K562 (cell line): ENCODE data around the gene DRAXIN. TPM values are rescaled to one million over a fixed set of nuclear protein-coding genes. Genes with fewer than 3 reads are reported as not detected.

ENCODE experiments used
- FOXA1 ChIP-seq: fragments of 450-650 bp; IDR thresholded peaks from 2 replicates; pipeline ENCODE4 v1.6.1; 2016; ENCODE audit warnings: mild to moderate bottlenecking, borderline replicate concordance
- OTX1 ChIP-seq: fragments of 450-650 bp; formaldehyde crosslinking; IDR thresholded peaks from 2 replicates; pipeline ENCODE4 v1.4.0; 2022; ENCODE audit warnings: mild to moderate bottlenecking
- SMC3 ChIP-seq: conservative IDR thresholded peaks from 2 replicates; pipeline ENCODE4 v1.6.1; 2011; ENCODE audit warnings: low read depth, low read length, improper control_type of control experiment; ENCODE audit not compliant: insufficient read depth
- TBL1XR1 ChIP-seq, 2 experiments: IDR thresholded peaks; 2 replicates each; pipeline ENCODE4 v1.6.1; 2012; ENCODE audit warnings: improper control_type of control experiment in 2 of 2, low read length in 2 of 2, mild to moderate bottlenecking in 1 of 2
- ZFP1 ChIP-seq: fragments of 450-650 bp; formaldehyde crosslinking; IDR thresholded peaks from 2 replicates; pipeline ENCODE4 v1.4.0; 2020; ENCODE audit warnings: mild to moderate bottlenecking, mixed read lengths
- ZNF668 ChIP-seq: fragments of 250-450 bp; sonication (Bioruptor Pico); IDR thresholded peaks from 2 replicates; pipeline ENCODE4 v1.8.0; 2022; ENCODE audit warnings: mild to moderate bottlenecking, inconsistent platforms
- ZNF766 ChIP-seq: fragments of 200-800 bp; sonication (Bioruptor generic); conservative IDR thresholded peaks from 2 replicates; pipeline ENCODE4 v1.6.1; 2016; ENCODE audit warnings: missing genetic modification characterization, missing compliant biosample characterization
- polyA plus RNA-seq, 8 experiments: library from polyadenylated mRNA; depleted of rRNA in 4 of 8; stranded (reverse) in 5 of 8; unstranded in 3 of 8; fragments of >200 nt; fragmentation: Nextera tagmentation in 2 of 8; fragmentation: Illumina TruSeq in 1 of 8; extraction: Ambion mirVana in 2 of 8; extraction: Trizol in 1 of 8; gene quantifications; 2 replicates each; pipeline versions ENCODE4 v1.2.1 to v1.2.3, GENCODE V29; 2011 to 2014; ENCODE audit warnings: inconsistent platforms in 1 of 8, missing spikeins in 1 of 8
- total RNA-seq, 7 experiments: library from RNA; depleted of rRNA in 6 of 7; stranded (reverse); fragments of >200 nt in 6 of 7; fragmentation: Illumina TruSeq in 2 of 7; extraction: Trizol in 2 of 7; gene quantifications; 2 replicates each; pipeline versions ENCODE4 v1.2.1 to v1.2.3, GENCODE V29; 2011 to 2021; ENCODE audit warnings: low replicate concordance in 1 of 7
- TF ChIP-seq, protein P1 (sequence below): sonication (generic); formaldehyde crosslinking; IDR thresholded peaks from 2 replicates; pipeline ENCODE4 v1.8.1; 2023; ENCODE audit warnings: missing genetic modification reagents, mild to moderate bottlenecking, borderline replicate concordance
- TF ChIP-seq, protein P2 (sequence below): sonication (generic); formaldehyde crosslinking; IDR thresholded peaks from 2 replicates; pipeline ENCODE4 v1.8.1; 2022; ENCODE audit warnings: missing genetic modification reagents
- TF ChIP-seq, protein P3 (sequence below), 2 experiments: IDR thresholded peaks in 1 of 2; conservative IDR thresholded peaks in 1 of 2; 2 replicates each; pipeline ENCODE4 v1.6.1; 2016; ENCODE audit warnings: low read depth in 2 of 2, mild to moderate bottlenecking in 1 of 2, missing compliant biosample characterization in 1 of 2, missing genetic modification characterization in 1 of 2, moderate library complexity in 1 of 2
- TF ChIP-seq, protein P4 (sequence below): fragments of 450-650 bp; formaldehyde crosslinking; IDR thresholded peaks from 2 replicates; pipeline ENCODE4 v1.4.0; 2022; ENCODE audit warnings: missing genetic modification characterization
- TF ChIP-seq, protein P5 (sequence below): fragments of 250-450 bp; sonication (Bioruptor Pico); IDR thresholded peaks from 2 replicates; pipeline ENCODE4 v1.6.1; 2021; ENCODE audit warnings: mild to moderate bottlenecking

The DRAXIN gene
- total and polyA plus RNA-seq, 9 of the 15 experiments (the other 6 are each of a cell fraction or from before 2014, with no cell fraction given) = 0.01 to 0.04 (median 0.01) TPM; not detected in 6

DNA sequence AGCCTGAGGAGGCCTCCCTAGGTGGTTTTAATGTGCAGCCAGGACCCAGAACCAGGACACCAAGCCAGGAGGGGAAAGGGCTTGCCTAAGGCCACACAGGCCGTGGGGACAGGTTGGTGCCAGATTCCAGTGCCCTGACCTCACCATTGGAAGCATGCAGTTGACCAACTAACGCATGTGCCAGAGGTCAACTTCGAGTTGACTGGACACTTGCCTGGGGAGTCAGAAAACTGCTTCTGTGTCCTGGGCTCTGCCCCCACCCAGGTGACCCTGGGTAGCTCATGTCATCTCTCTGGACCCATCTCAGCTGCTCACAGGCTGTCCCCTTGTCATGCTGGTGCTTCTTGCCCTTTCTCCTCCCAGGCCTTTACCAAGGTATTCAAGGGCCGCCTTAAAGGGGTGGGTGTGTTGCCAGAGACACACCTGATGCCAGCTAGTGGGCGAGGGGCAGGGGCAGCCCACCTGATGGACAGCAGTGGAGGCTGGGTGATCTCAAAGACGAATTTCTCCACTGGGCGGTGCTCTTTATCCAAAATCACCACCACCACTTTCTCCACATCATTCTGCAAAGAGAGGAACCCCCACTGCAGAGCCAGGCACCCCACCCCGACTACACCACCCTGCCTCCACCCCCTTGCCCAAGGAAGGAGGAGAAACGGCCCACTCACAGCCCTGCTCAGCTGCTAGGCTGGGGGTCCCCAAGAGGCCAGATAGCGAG, 15.0 kb upstream of the DRAXIN start (continued):
- TF ChIP-seq, protein P1, sequence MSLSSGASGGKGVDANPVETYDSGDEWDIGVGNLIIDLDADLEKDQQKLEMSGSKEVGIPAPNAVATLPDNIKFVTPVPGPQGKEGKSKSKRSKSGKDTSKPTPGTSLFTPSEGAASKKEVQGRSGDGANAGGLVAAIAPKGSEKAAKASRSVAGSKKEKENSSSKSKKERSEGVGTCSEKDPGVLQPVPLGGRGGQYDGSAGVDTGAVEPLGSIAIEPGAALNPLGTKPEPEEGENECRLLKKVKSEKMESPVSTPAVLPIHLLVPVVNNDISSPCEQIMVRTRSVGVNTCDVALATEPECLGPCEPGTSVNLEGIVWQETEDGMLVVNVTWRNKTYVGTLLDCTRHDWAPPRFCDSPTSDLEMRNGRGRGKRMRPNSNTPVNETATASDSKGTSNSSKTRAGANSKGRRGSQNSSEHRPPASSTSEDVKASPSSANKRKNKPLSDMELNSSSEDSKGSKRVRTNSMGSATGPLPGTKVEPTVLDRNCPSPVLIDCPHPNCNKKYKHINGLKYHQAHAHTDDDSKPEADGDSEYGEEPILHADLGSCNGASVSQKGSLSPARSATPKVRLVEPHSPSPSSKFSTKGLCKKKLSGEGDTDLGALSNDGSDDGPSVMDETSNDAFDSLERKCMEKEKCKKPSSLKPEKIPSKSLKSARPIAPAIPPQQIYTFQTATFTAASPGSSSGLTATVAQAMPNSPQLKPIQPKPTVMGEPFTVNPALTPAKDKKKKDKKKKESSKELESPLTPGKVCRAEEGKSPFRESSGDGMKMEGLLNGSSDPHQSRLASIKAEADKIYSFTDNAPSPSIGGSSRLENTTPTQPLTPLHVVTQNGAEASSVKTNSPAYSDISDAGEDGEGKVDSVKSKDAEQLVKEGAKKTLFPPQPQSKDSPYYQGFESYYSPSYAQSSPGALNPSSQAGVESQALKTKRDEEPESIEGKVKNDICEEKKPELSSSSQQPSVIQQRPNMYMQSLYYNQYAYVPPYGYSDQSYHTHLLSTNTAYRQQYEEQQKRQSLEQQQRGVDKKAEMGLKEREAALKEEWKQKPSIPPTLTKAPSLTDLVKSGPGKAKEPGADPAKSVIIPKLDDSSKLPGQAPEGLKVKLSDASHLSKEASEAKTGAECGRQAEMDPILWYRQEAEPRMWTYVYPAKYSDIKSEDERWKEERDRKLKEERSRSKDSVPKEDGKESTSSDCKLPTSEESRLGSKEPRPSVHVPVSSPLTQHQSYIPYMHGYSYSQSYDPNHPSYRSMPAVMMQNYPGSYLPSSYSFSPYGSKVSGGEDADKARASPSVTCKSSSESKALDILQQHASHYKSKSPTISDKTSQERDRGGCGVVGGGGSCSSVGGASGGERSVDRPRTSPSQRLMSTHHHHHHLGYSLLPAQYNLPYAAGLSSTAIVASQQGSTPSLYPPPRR (CRISPR knock-in tag) = no peak
- TF ChIP-seq, protein P2, sequence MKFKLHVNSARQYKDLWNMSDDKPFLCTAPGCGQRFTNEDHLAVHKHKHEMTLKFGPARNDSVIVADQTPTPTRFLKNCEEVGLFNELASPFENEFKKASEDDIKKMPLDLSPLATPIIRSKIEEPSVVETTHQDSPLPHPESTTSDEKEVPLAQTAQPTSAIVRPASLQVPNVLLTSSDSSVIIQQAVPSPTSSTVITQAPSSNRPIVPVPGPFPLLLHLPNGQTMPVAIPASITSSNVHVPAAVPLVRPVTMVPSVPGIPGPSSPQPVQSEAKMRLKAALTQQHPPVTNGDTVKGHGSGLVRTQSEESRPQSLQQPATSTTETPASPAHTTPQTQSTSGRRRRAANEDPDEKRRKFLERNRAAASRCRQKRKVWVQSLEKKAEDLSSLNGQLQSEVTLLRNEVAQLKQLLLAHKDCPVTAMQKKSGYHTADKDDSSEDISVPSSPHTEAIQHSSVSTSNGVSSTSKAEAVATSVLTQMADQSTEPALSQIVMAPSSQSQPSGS = no peak
- TF ChIP-seq ZFP1 (CRISPR knock-in tag) (no peak), FOXA1 (no peak), OTX1 (CRISPR knock-in tag) (no peak), SMC3 (0 out of 2 replicates have a peak, but pooled peaks have one; percentile 12), ZNF668 (CRISPR knock-in tag) (no peak), ZNF766 (no peak), TBL1XR1 (IDR thresholded peaks at IDR 0.05; ENCODE audit: low read length in 2 of 2) (no peak)
- TF ChIP-seq, protein P3, sequence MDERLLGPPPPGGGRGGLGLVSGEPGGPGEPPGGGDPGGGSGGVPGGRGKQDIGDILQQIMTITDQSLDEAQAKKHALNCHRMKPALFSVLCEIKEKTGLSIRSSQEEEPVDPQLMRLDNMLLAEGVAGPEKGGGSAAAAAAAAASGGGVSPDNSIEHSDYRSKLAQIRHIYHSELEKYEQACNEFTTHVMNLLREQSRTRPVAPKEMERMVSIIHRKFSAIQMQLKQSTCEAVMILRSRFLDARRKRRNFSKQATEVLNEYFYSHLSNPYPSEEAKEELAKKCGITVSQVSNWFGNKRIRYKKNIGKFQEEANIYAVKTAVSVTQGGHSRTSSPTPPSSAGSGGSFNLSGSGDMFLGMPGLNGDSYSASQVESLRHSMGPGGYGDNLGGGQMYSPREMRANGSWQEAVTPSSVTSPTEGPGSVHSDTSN (CRISPR knock-in tag; IDR thresholded peaks at IDR 0.05; ENCODE audit: low read depth) = no peak
- TF ChIP-seq, protein P3 (tag; conservative IDR thresholded peaks at IDR 0.05; ENCODE audit: low read depth) = no peak
- TF ChIP-seq, protein P4, sequence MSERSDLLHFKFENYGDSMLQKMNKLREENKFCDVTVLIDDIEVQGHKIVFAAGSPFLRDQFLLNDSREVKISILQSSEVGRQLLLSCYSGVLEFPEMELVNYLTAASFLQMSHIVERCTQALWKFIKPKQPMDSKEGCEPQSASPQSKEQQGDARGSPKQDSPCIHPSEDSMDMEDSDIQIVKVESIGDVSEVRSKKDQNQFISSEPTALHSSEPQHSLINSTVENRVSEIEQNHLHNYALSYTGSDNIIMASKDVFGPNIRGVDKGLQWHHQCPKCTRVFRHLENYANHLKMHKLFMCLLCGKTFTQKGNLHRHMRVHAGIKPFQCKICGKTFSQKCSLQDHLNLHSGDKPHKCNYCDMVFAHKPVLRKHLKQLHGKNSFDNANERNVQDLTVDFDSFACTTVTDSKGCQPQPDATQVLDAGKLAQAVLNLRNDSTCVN (CRISPR knock-in tag) = no peak
- TF ChIP-seq, protein P5, sequence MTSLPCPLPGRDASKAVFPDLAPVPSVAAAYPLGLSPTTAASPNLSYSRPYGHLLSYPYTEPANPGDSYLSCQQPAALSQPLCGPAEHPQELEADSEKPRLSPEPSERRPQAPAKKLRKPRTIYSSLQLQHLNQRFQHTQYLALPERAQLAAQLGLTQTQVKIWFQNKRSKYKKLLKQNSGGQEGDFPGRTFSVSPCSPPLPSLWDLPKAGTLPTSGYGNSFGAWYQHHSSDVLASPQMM = no peak
